Measurements from ENCODE around the gene A3GALT2. TPM values are rescaled to one million over a fixed set of nuclear protein-coding genes. Genes with fewer than 3 reads are reported as not detected.

Gene A3GALT2
- total RNA-seq, 4 donors from 2014 or later, result 0.58 TPM; not detected in 3

DNA sequence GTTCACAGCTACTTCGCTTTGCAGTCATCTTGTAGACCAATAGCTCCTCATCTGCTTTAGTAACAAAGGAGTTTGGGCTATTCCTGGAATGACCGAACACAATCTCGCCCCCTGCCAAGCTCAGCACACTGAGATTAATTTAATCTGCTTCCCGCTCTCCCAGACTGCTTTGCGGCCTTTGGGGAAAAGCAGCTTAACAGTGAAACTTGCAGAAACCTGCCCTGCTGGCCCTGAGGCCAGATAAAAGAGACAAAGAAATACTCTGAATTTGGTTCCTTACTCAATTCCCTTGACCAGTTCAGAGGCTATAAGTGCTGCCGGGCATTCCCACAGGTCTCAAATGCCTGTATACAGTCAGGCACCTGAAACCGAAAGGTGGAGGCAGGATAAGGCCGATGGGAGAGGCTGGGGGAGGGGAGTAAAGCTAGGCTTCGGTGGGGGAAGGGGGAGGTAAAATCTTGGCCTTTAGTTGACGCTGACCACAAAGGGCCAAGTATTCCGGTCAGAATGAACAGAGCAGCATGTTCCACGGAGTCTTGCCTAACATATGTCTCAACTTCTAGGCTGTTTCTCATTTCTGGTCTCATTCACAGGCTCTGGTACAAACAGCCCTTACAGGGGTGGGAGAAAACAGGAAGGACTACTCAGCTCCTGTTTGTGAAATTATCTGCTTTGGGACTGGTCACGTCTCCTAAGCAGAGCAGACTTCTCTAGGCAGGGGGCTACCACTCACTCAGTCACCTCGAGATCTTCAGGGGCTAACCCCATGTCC, 17.7 kb upstream of the A3GALT2 start:
- Histone ChIP-seq H3K27ac (peak overlapping the region; percentile 75 to 88), H3K4me1 (peaks cover 41 to 59% of the 10 kb centered on the region in 2 donors), H3K27me3 (no peaks in the 10 kb centered on the region), H3K9me3 (no peaks in the 10 kb centered on the region), H3K36me3 (no peaks in the 10 kb centered on the region), H3K4me3 (peak overlapping the region; percentile 1 to 10)
- peak; percentile 68 to 80 for DNase-seq
- TF ChIP-seq, protein P1, sequence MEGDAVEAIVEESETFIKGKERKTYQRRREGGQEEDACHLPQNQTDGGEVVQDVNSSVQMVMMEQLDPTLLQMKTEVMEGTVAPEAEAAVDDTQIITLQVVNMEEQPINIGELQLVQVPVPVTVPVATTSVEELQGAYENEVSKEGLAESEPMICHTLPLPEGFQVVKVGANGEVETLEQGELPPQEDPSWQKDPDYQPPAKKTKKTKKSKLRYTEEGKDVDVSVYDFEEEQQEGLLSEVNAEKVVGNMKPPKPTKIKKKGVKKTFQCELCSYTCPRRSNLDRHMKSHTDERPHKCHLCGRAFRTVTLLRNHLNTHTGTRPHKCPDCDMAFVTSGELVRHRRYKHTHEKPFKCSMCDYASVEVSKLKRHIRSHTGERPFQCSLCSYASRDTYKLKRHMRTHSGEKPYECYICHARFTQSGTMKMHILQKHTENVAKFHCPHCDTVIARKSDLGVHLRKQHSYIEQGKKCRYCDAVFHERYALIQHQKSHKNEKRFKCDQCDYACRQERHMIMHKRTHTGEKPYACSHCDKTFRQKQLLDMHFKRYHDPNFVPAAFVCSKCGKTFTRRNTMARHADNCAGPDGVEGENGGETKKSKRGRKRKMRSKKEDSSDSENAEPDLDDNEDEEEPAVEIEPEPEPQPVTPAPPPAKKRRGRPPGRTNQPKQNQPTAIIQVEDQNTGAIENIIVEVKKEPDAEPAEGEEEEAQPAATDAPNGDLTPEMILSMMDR (IDR thresholded peaks at IDR 0.05), result no peak
- TF ChIP-seq POLR2A (IDR thresholded peaks at IDR 0.05), result peak; percentile 13 to 32
- intact Hi-C loops (cut with DNase I; ENCODE audit: low total_unique reads), result no loop called here

DNA sequence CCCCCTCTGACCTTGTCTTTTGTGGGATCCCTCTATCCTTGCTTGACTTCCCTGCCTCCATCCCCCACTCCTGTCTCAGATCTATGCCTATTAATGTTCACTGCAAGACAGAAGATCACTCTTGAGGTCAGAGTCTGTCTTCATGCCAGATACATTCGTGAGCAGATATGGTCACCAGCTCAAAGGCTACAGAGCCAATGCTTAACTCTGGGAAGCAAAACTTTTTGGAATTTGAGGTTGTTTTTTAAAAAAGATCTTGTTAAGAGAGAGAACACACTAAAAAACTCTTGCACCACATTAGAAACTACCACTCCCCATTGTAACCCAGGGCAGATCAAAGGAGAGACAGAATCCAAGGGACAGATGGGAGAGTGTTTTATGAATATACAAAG, 17.1 kb upstream of the A3GALT2 start:
- peak overlapping the region; percentile 1 to 10 for H3K4me3 ChIP-seq
- no peaks in the 10 kb centered on the region for H3K27me3 ChIP-seq
- peak in 1 of 2 donors; percentile 51 for DNase-seq
- H3K27ac ChIP-seq, result peak overlapping the region; percentile 75 to 88
- no peak for TF ChIP-seq POLR2A (IDR thresholded peaks at IDR 0.05)
- TF ChIP-seq, protein P1 (IDR thresholded peaks at IDR 0.05), result no peak
- H3K36me3 ChIP-seq, result no peaks in the 10 kb centered on the region
- H3K9me3 ChIP-seq, result no peaks in the 10 kb centered on the region
- H3K4me1 ChIP-seq, result peaks cover 41 to 58% of the 10 kb centered on the region in 2 donors
- intact Hi-C loops (cut with DNase I; ENCODE audit: low total_unique reads), result no loop called here

DNA sequence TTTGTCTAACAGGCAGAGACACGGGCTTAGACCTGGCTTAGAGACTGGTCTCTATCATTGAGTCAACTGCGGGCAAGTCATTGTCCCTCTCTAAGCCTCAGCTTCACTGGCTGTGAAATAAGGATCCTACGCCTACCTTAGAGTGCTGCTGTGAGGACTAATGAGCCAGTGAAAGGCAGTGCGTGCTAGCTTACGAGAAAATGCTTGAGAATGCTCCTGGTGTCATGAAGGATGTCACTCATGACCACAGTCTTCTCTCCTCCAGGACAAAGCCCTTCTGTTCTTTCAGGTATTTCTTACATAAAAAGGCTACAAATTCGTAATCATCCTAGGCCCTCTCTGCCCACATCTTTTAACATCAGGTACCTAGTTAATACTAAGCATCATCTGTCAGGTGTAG, 16.5 kb upstream of the A3GALT2 start:
- Histone ChIP-seq H3K36me3 (no peaks in the 10 kb centered on the region), H3K4me3 (no peak overlapping the region), H3K9me3 (no peaks in the 10 kb centered on the region), H3K27me3 (no peaks in the 10 kb centered on the region), H3K4me1 (peaks cover 41 to 52% of the 10 kb centered on the region in 2 donors), H3K27ac (peak overlapping the region; percentile 75 to 88)
- TF ChIP-seq, protein P1 (IDR thresholded peaks at IDR 0.05), result no peak
- TF ChIP-seq POLR2A (IDR thresholded peaks at IDR 0.05), result no peak
- intact Hi-C loops (cut with DNase I; ENCODE audit: low total_unique reads), result no loop called here
- no peak for DNase-seq

DNA sequence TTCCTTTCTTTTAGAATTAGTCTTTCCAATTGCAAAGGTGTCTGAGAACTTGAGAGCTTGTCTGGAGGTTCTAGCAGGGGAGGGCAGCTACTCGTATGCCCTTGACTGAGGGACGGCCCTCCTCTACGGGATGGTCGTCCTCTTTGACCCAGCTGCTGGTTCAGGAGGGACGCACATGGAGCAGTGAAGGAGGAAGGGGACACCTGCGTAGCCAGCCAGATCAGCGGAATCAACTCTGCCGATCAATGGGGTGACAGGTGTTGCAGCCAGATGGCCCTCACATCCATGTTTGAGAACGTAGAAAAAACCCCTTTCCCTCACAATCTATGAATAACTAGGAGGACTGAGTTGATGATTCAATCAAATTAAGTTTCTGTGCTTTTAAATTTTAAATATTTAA, 15.7 kb upstream of the A3GALT2 start:
- Histone ChIP-seq H3K36me3 (no peaks in the 10 kb centered on the region), H3K27me3 (no peaks in the 10 kb centered on the region), H3K4me3 (no peak overlapping the region), H3K27ac (peak overlapping the region; percentile 57 to 75), H3K4me1 (peaks cover 41 to 51% of the 10 kb centered on the region in 2 donors), H3K9me3 (no peaks in the 10 kb centered on the region)
- intact Hi-C loops (cut with DNase I; ENCODE audit: low total_unique reads), result no loop called here
- DNase-seq, result no peak
- TF ChIP-seq POLR2A (IDR thresholded peaks at IDR 0.05), result no peak
- TF ChIP-seq, protein P1 (IDR thresholded peaks at IDR 0.05), result no peak

DNA sequence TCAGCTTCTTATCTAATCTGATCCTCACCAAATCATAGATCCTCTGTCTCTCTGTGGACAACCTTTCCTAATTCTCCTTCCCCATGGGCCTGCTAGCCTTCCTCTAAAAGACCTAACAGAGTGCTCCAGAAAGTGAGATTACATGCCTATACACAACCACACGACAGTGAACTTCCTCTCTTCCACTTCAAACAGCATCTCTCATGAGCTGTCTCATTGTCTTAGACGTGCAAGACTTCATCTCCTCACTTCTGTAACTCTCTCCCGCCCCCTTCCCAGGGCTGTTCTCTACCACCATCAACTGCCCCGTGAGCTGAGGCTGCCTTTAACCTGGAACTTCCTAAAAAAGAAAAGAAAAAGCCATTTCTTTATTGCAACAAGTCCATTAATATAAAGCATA, 14.1 kb upstream of the A3GALT2 start:
- intact Hi-C loops (cut with DNase I; ENCODE audit: low total_unique reads), result no loop called here
- Histone ChIP-seq H3K9me3 (no peaks in the 10 kb centered on the region), H3K36me3 (no peaks in the 10 kb centered on the region), H3K27ac (peak overlapping the region; percentile 53 to 75), H3K4me3 (no peak overlapping the region), H3K4me1 (peaks cover 29 to 39% of the 10 kb centered on the region in 2 donors), H3K27me3 (no peaks in the 10 kb centered on the region)
- TF ChIP-seq, protein P1 (IDR thresholded peaks at IDR 0.05), result no peak
- TF ChIP-seq POLR2A (IDR thresholded peaks at IDR 0.05), result no peak
- DNase-seq, result no peak

Measured in uterus (tissue), 4 donors.